HCT116 (cell line): ENCODE results near the gene CATSPERD. TPM values are rescaled to one million over a fixed set of nuclear protein-coding genes. Genes with fewer than 3 reads are reported as not detected.
A peak's percentile ranks its signal among the peaks of the same experiment; 100 is the strongest.

Experiments used
- ATAC-seq: fragments of 200-7000 bp; cut with Tn5 transposase; 2 replicates; pipeline ENCODE4 v1.9.1; 2020; ENCODE audit warnings: mild to moderate bottlenecking, moderate library complexity
- BruUV-seq: library from RNA; stranded (reverse); fragments of 400-500 nt; replicated peaks from 2 replicates; lab custom pipeline; 2021; lab: Mats Ljungman, UMichigan
- CTCF ChIA-PET: fragments of 300-600 bp; sonication (Branson Sonifier 250); formaldehyde crosslinking; loops from one replicate; lab custom pipeline; 2021; ENCODE audit warnings: antibody characterized with exemption; lab: Charles Lee
- POLR2A ChIA-PET: fragments of 300-600, 350-600 bp; sonication (Branson Sonifier 250); formaldehyde crosslinking; loops from one replicate; lab custom pipeline; 2021; ENCODE audit warnings: antibody characterized with exemption; lab: Charles Lee
- RAD21 ChIA-PET, 2 experiments: fragments of 300-600 bp; sonication (Branson Sonifier 250); formaldehyde crosslinking; loops; one replicate each; lab custom pipeline; 2023; ENCODE audit warnings: low total read pairs in 2 of 2; ENCODE audit not compliant: uncharacterized antibody in 2 of 2, unreplicated experiment in 2 of 2, low non-redundant PET in 1 of 2; lab: Charles Lee
- DNase-seq: peaks from one replicate; pipeline ENCODE4 v3.0.0-alpha.2; 2010; ENCODE audit warnings: low read depth, low spot score
- H2AFZ ChIP-seq: fragments of 200-600 bp; shearing (Covaris generic), sonication (generic); 2 replicates; pipeline ENCODE4 v1.6.1; 2017; ENCODE audit warnings: low read depth, mixed run types, mixed read lengths, antibody characterized with exemption, low read length; ENCODE audit not compliant: poor library complexity, severe bottlenecking
- H3K27ac ChIP-seq: 2 replicates; pipeline ENCODE4 v1.5.1; 2012; ENCODE audit warnings: low read depth, low read length
- H3K27me3 ChIP-seq: fragments of 200-600 bp; sonication (generic); 2 replicates; pipeline ENCODE4 v1.6.1; 2016; ENCODE audit warnings: mixed run types, low read length, mixed read lengths; ENCODE audit not compliant: insufficient read depth
- H3K36me3 ChIP-seq, 2 experiments: fragments of 200-500 bp in 1 of 2; fragments of 200-600 bp in 1 of 2; sonication (Bioruptor generic) in 1 of 2; sonication (generic) in 1 of 2; 2 replicates each; pipeline versions ENCODE4 v1.5.1 to v1.6.1; 2014 to 2016; ENCODE audit warnings: low read length in 2 of 2, inconsistent platforms in 1 of 2, mixed read lengths in 1 of 2, mixed run types in 1 of 2; ENCODE audit not compliant: insufficient read depth in 2 of 2, control insufficient read depth in 1 of 2
- H3K4me1 ChIP-seq, 2 experiments: fragments of 200-600 bp in 1 of 2; sonication (generic) in 1 of 2; 2 replicates each; pipeline versions ENCODE4 v1.5.1 to v1.6.1; 2012 to 2017; ENCODE audit warnings: low read length in 2 of 2, inconsistent platforms in 1 of 2, mild to moderate bottlenecking in 1 of 2, mixed read lengths in 1 of 2, mixed run types in 1 of 2, moderate library complexity in 1 of 2; ENCODE audit not compliant: insufficient read depth in 2 of 2, control insufficient read depth in 1 of 2
- H3K4me2 ChIP-seq: fragments of 200-600 bp; sonication (generic); 2 replicates; pipeline ENCODE4 v1.6.1; 2017; ENCODE audit warnings: mixed run types, low read length, mixed read lengths
- H3K4me3 ChIP-seq, 2 experiments: fragments of 200-600 bp in 1 of 2; sonication (generic) in 1 of 2; replicated peaks in 1 of 2; 2 replicates each; pipeline ENCODE4 v1.5.1; 2011 to 2016; ENCODE audit warnings: low read length in 2 of 2, control low read depth in 1 of 2, low read depth in 1 of 2, mild to moderate bottlenecking in 1 of 2, mixed read lengths in 1 of 2, mixed run types in 1 of 2
- H3K79me2 ChIP-seq: fragments of 200-600 bp; sonication (generic); 2 replicates; pipeline ENCODE4 v1.6.1; 2017; ENCODE audit warnings: mild to moderate bottlenecking, mixed run types, low read length, moderate library complexity, mixed read lengths; ENCODE audit not compliant: insufficient read depth
- H3K9ac ChIP-seq: fragments of 200-600 bp; sonication (generic); 2 replicates; pipeline ENCODE4 v1.6.1; 2016; ENCODE audit warnings: low read length, mixed read lengths
- H3K9me2 ChIP-seq: fragments of 200-600 bp; sonication (generic), shearing (Covaris generic); 2 replicates; pipeline ENCODE4 v1.6.1; 2017; ENCODE audit warnings: mixed run types, mild to moderate bottlenecking, moderate library complexity; ENCODE audit not compliant: insufficient read depth
- H3K9me3 ChIP-seq, 2 experiments: fragments of 200-500 bp in 1 of 2; fragments of 200-600 bp in 1 of 2; sonication (Bioruptor generic) in 1 of 2; sonication (generic) in 1 of 2; 2 replicates each; pipeline ENCODE4 v1.6.1; 2014 to 2017; ENCODE audit warnings: low read length in 2 of 2, mixed read lengths in 2 of 2, inconsistent platforms in 1 of 2, low read depth in 1 of 2, mild to moderate bottlenecking in 1 of 2, mixed run types in 1 of 2, moderate library complexity in 1 of 2; ENCODE audit not compliant: control insufficient read depth in 1 of 2, insufficient read depth in 1 of 2
- H4K20me1 ChIP-seq: fragments of 200-600 bp; sonication (generic), shearing (Covaris generic); 2 replicates; pipeline ENCODE4 v1.6.1; 2017; ENCODE audit warnings: mixed run types, mild to moderate bottlenecking, moderate library complexity; ENCODE audit not compliant: insufficient read depth
- CTCF ChIP-seq, 3 experiments: fragments of 200-600 bp in 1 of 3; sonication (generic) in 1 of 3; IDR thresholded peaks in 2 of 3; conservative IDR thresholded peaks in 1 of 3; 2 replicates each; pipeline ENCODE4 v1.5.1; 2012 to 2017; ENCODE audit warnings: low read depth in 2 of 3, low read length in 2 of 3, antibody characterized with exemption in 1 of 3, borderline replicate concordance in 1 of 3, control low read depth in 1 of 3, mild to moderate bottlenecking in 1 of 3, mixed read lengths in 1 of 3, mixed run types in 1 of 3, moderate library complexity in 1 of 3; ENCODE audit not compliant: insufficient read depth in 1 of 3
- EGR1 ChIP-seq: IDR thresholded peaks from 2 replicates; pipeline ENCODE4 v1.6.1; 2012; ENCODE audit warnings: low read depth
- RAD21 ChIP-seq: IDR thresholded peaks from 2 replicates; pipeline ENCODE4 v1.6.1; 2012; ENCODE audit warnings: low read depth, mild to moderate bottlenecking
- SIN3A ChIP-seq: IDR thresholded peaks from 2 replicates; pipeline ENCODE4 v1.6.1; 2012; ENCODE audit warnings: low read depth
- TCF7L2 ChIP-seq: IDR thresholded peaks from 2 replicates; pipeline ENCODE4 v1.7.0; 2011; ENCODE audit warnings: borderline replicate concordance, inconsistent platforms; ENCODE audit not compliant: insufficient read depth, insufficient read length; ENCODE audit errors: extremely low read depth
- YY1 ChIP-seq: IDR thresholded peaks from 2 replicates; pipeline ENCODE4 v1.6.1; 2011; ENCODE audit warnings: low read length, low read depth, moderate library complexity, mild to moderate bottlenecking; ENCODE audit not compliant: insufficient replicate concordance; ENCODE audit errors: extremely low read depth
- ZBTB33 ChIP-seq: IDR thresholded peaks from 2 replicates; pipeline ENCODE4 v1.6.1; 2011; ENCODE audit warnings: mild to moderate bottlenecking, low read length, moderate library complexity; ENCODE audit not compliant: insufficient replicate concordance; ENCODE audit errors: extremely low read depth
- intact Hi-C: fragments of 100-400 bp; cut with micrococcal nuclease; formaldehyde crosslinking; loops from 2 replicates; pipeline ENCODE4 v1.10.0; 2022
- total RNA-seq: library from RNA; stranded (reverse); gene quantifications from one replicate; pipeline ENCODE4 v1.2.1, GENCODE V29; 2021; ENCODE audit not compliant: unreplicated experiment

Gene CATSPERD
- total RNA-seq, 1 experiment from 2014 or later, result not detected

- peaks cover 5 to 24% of the 10 kb centered on the region in 2 experiments for H3K4me1 ChIP-seq
- no TSS peak for BruUV-seq
- H2AFZ ChIP-seq, result peak overlapping the region; percentile 88
- H3K4me2 ChIP-seq, result peak overlapping the region; percentile 91
- H4K20me1 ChIP-seq, result no peaks in the 10 kb centered on the region
- H3K9me2 ChIP-seq, result no peaks in the 10 kb centered on the region
- ChIA-PET POLR2A (interaction anchor here (0.6 to 1.7 kb wide), 10 partner anchors 10 to 175 kb away, joined by 3 to 22 read pairs (median 4); partner anchors contain the start of genes DUS3L and RPL36), CTCF (interaction anchor here (0.6 to 2.2 kb wide), 47 partner anchors 8 to 933 kb away, joined by 3 to 49 read pairs (median 4); partner anchors contain the start of genes ALKBH7, CATSPERD, DUS3L and FUT5), RAD21 (interaction anchor here (0.5 to 1.8 kb wide), 12 partner anchors 9 to 867 kb away, joined by 3 to 10 read pairs (median 4); partner anchors contain the start of genes LONP1 (in 1 of the 2), NDUFA11 (in 1 of the 2) and RANBP3 (in 1 of the 2))
- no peaks in the 10 kb centered on the region for H3K36me3 ChIP-seq
- H3K9ac ChIP-seq, result peak overlapping the region; percentile 47
- TF ChIP-seq EGR1, result peak; percentile 68
- TF ChIP-seq RAD21, result peak; percentile 97
- no peak for TF ChIP-seq TCF7L2
- peak; percentile 98 to 100 (median 100) for TF ChIP-seq CTCF (IDR thresholded peaks at IDR 0.05 in 2 of 3, conservative IDR thresholded peaks at IDR 0.05 in 1 of 3; ENCODE audit: borderline replicate concordance in 1 of 3, insufficient read depth in 1 of 3, low read depth in 2 of 3, low read length in 2 of 3)
- no peak for TF ChIP-seq SIN3A
- TF ChIP-seq ZBTB33, result no peak
- peak; percentile 76 for TF ChIP-seq YY1
- peak; percentile 78 for DNase-seq
- peak; percentile 88 for ATAC-seq
- peak overlapping the region; percentile 39 to 48 for H3K4me3 ChIP-seq
- no peaks in the 10 kb centered on the region for H3K27me3 ChIP-seq
- no peaks in the 10 kb centered on the region for H3K79me2 ChIP-seq
- H3K9me3 ChIP-seq, result no peaks in the 10 kb centered on the region
- intact Hi-C loops, result loop anchor here (1.0 to 2.0 kb wide), 3 partner anchors 22 to 219 kb away; no protein-coding TSS in a partner anchor
- H3K27ac ChIP-seq, result peak overlapping the region; percentile 7; the same call in 1 of the 2 replicates
These were observed 83.5 kb downstream of the CATSPERD start for GRCh38 chr19:5803752-5804515.
